HG02642 (cell line): ENCODE measurements around the gene TMEM132C.

Experiments
- ATAC-seq: cut with Tn5 transposase; IDR thresholded peaks from one replicate; pipeline ENCODE4 v1.9.1; 2021; ENCODE audit warnings: mild to moderate bottlenecking; ENCODE audit not compliant: unreplicated experiment, poor library complexity

TMEM132C gene

GRCh38 chr12:128734371-128734770, 467.4 kb downstream of the TMEM132C start:
- no peak for ATAC-seq

GRCh38 chr12:128737292-128737966, 470.5 kb downstream of the TMEM132C start:
- ATAC-seq, result no peak

- no peak for ATAC-seq
Observed at GRCh38 chr12:128743916-128744315, 476.9 kb downstream of the TMEM132C start.

- ATAC-seq, result no peak
Observed at GRCh38 chr12:128745772-128746689, 479.1 kb downstream of the TMEM132C start.

- no peak for ATAC-seq
Observed at GRCh38 chr12:128747441-128747840, 480.5 kb downstream of the TMEM132C start.

GRCh38 chr12:128752386-128752785, 485.4 kb downstream of the TMEM132C start:
- ATAC-seq, result no peak

- no peak for ATAC-seq
Observed at GRCh38 chr12:128753438-128753837, 486.5 kb downstream of the TMEM132C start.

- no peak for ATAC-seq
Observed at GRCh38 chr12:128754275-128754674, 487.3 kb downstream of the TMEM132C start.

- ATAC-seq, result no peak
Observed at GRCh38 chr12:128755566-128755965, 488.6 kb downstream of the TMEM132C start.
